ENCODE measurements around the gene POLR3C. TPM values are rescaled to one million over a fixed set of nuclear protein-coding genes. Genes with fewer than 3 reads are reported as not detected.

POLR3C gene
- total and polyA plus RNA-seq, 4 donors, result 14.1 to 26.3 (median 21.1) TPM

GRCh38 chr1:145849356-145850160, 25.6 kb downstream of the POLR3C start:
- Histone ChIP-seq H3K27me3 (ENCODE audit: control insufficient read depth in 3 of 3, insufficient read depth in 3 of 3, low read length in 2 of 3) (no peaks in the 10 kb centered on the region), H3K27ac (ENCODE audit: low read depth in 1 of 2, low read length in 1 of 2) (no peak overlapping the region), H3K4me3 (no peak overlapping the region), H3K4me1 (ENCODE audit: control insufficient read depth in 5 of 5, insufficient read depth in 5 of 5, low read length in 5 of 5) (peaks cover 0 to 13% (median 0%) of the 10 kb centered on the region in 5 donors), H3K9me3 (ENCODE audit: control insufficient read depth in 4 of 4, insufficient read depth in 3 of 4, low read length in 3 of 4) (no peaks in the 10 kb centered on the region), H3K36me3 (ENCODE audit: control insufficient read depth in 4 of 4, insufficient read depth in 4 of 4, low read length in 4 of 4) (peaks cover 21 to 43% (median 35%) of the 10 kb centered on the region in 4 donors), H3K9ac (ENCODE audit: insufficient read depth in 1 of 2, low read length in 2 of 2) (no peak overlapping the region)
- DNase-seq (peak; percentile 19 to 56 (median 24)), ATAC-seq (ENCODE audit: insufficient read depth, low FRiP score) (no peak)
- TF ChIP-seq, protein P1, sequence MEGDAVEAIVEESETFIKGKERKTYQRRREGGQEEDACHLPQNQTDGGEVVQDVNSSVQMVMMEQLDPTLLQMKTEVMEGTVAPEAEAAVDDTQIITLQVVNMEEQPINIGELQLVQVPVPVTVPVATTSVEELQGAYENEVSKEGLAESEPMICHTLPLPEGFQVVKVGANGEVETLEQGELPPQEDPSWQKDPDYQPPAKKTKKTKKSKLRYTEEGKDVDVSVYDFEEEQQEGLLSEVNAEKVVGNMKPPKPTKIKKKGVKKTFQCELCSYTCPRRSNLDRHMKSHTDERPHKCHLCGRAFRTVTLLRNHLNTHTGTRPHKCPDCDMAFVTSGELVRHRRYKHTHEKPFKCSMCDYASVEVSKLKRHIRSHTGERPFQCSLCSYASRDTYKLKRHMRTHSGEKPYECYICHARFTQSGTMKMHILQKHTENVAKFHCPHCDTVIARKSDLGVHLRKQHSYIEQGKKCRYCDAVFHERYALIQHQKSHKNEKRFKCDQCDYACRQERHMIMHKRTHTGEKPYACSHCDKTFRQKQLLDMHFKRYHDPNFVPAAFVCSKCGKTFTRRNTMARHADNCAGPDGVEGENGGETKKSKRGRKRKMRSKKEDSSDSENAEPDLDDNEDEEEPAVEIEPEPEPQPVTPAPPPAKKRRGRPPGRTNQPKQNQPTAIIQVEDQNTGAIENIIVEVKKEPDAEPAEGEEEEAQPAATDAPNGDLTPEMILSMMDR (IDR thresholded peaks at IDR 0.05; ENCODE audit: control extremely low read depth, extremely low read depth), result no peak
- 73 to 82% methylated on average over 15 of the region's 15 CpGs for WGBS, 2 donors

DNA sequence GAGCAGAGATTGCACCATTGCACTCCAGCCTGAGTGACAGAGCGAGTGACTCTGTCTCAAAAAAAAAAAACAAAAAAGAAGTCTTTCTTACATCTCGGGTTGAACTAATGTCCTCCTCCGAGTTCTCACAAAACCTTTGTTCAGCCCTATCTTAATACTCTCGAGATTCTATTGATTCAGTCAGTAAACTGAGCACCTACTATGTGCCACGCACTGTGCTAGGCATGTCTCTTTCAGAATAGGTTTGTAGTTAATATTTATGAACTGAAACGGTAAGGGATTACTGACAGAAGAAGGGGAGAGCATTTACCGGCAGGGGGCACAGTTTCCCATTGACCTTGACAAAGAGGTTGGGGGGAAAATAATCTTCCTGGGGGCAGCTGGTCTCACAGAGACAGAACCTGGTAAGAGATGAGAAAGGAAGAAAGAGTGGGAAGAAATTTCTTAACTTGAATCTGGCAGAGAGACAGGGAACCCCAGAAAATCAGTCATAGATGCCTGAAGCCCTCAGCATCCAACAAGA, 31.5 kb downstream of the POLR3C start:
- WGBS, 2 donors, result 88 to 92% methylated on average over 7 of the region's 7 CpGs

GRCh38 chr1:145857170-145857569, 33.2 kb downstream of the POLR3C start:
- Histone ChIP-seq H3K27me3 (ENCODE audit: control insufficient read depth in 3 of 3, insufficient read depth in 3 of 3, low read length in 2 of 3) (no peaks in the 10 kb centered on the region), H3K36me3 (ENCODE audit: control insufficient read depth in 4 of 4, insufficient read depth in 4 of 4, low read length in 4 of 4) (peaks cover 20 to 32% (median 28%) of the 10 kb centered on the region in 4 donors), H3K27ac (ENCODE audit: low read depth in 1 of 2, low read length in 1 of 2) (no peak overlapping the region), H3K9ac (ENCODE audit: insufficient read depth in 1 of 2, low read length in 2 of 2) (no peak overlapping the region), H3K9me3 (ENCODE audit: control insufficient read depth in 4 of 4, insufficient read depth in 3 of 4, low read length in 3 of 4) (no peaks in the 10 kb centered on the region), H3K4me1 (ENCODE audit: control insufficient read depth in 5 of 5, insufficient read depth in 5 of 5, low read length in 5 of 5) (peaks cover 0 to 18% (median 0%) of the 10 kb centered on the region in 5 donors), H3K4me3 (no peak overlapping the region)
- WGBS, 2 donors, result 79 to 87% methylated on average over 3 to 4 of the region's 4 CpGs
- no peak for DNase-seq
- TF ChIP-seq, protein P1 (IDR thresholded peaks at IDR 0.05; ENCODE audit: control extremely low read depth, extremely low read depth), result no peak
- ATAC-seq (ENCODE audit: insufficient read depth, low FRiP score), result no peak

More for the DNA sequence above, 31.5 kb downstream of the POLR3C start:
- TF ChIP-seq, protein P1 (IDR thresholded peaks at IDR 0.05; ENCODE audit: control extremely low read depth, extremely low read depth), result no peak
- no peaks in the 10 kb centered on the region for H3K27me3 ChIP-seq (ENCODE audit: control insufficient read depth in 3 of 3, insufficient read depth in 3 of 3, low read length in 2 of 3)
- peaks cover 0 to 14% (median 0%) of the 10 kb centered on the region in 5 donors for H3K4me1 ChIP-seq (ENCODE audit: control insufficient read depth in 5 of 5, insufficient read depth in 5 of 5, low read length in 5 of 5)
- no peak for DNase-seq
- no peak for ATAC-seq (ENCODE audit: insufficient read depth, low FRiP score)
- no peak overlapping the region for H3K9ac ChIP-seq (ENCODE audit: insufficient read depth in 1 of 2, low read length in 2 of 2)
- no peaks in the 10 kb centered on the region for H3K9me3 ChIP-seq (ENCODE audit: control insufficient read depth in 4 of 4, insufficient read depth in 3 of 4, low read length in 3 of 4)
- peaks cover 26 to 39% (median 35%) of the 10 kb centered on the region in 4 donors for H3K36me3 ChIP-seq (ENCODE audit: control insufficient read depth in 4 of 4, insufficient read depth in 4 of 4, low read length in 4 of 4)
- H3K27ac ChIP-seq (ENCODE audit: low read depth in 1 of 2, low read length in 1 of 2), result no peak overlapping the region
- no peak overlapping the region for H3K4me3 ChIP-seq
